IMR-90 (cell line): Measurements from ENCODE around the gene PANX1. TPM values are rescaled to one million over a fixed set of nuclear protein-coding genes. Genes with fewer than 3 reads are reported as not detected.
A peak's percentile ranks its signal among the peaks of the same experiment; 100 is the strongest.

Experiments used
- ATAC-seq: fragments of 200-7000 bp; cut with Tn5 transposase; 2 replicates; pipeline ENCODE4 v1.9.1; 2020; ENCODE audit warnings: low read depth, mild to moderate bottlenecking, moderate library complexity
- BruUV-seq: library from RNA; stranded (reverse); fragments of 400-500 nt; replicated peaks from 2 replicates; lab custom pipeline; 2021; lab: Mats Ljungman, UMichigan
- CTCF ChIA-PET: fragments of 300-600 bp; formaldehyde crosslinking; extraction: SDS; loops from one replicate; lab custom pipeline; 2021; ENCODE audit warnings: antibody characterized with exemption; lab: Yijun Ruan, JAX
- POLR2A ChIA-PET: fragments of 300-600 bp; sonication (Branson Sonifier 250); formaldehyde crosslinking; loops from one replicate; lab custom pipeline; 2022; ENCODE audit warnings: antibody characterized with exemption; ENCODE audit not compliant: unreplicated experiment; lab: Charles Lee
- DNase-seq: peaks from one replicate; pipeline ENCODE4 v3.0.0; 2013
- H2AFZ ChIP-seq: replicated peaks from 2 replicates; pipeline ENCODE3; 2013; ENCODE audit warnings: low read length, mild to moderate bottlenecking; ENCODE audit not compliant: poor library complexity
- H2AK5ac ChIP-seq: 2 replicates; pipeline ENCODE4 v1.6.1; 2013; ENCODE audit warnings: low read depth, low read length, inconsistent platforms
- H2AK9ac ChIP-seq: replicated peaks from 2 replicates; pipeline ENCODE3; 2013; ENCODE audit warnings: mild to moderate bottlenecking, low read depth, low read length, moderate library complexity; ENCODE audit not compliant: poor library complexity
- H2BK120ac ChIP-seq: 2 replicates; pipeline ENCODE4 v1.6.1; 2013; ENCODE audit warnings: low read depth, low read length, inconsistent platforms
- H2BK15ac ChIP-seq: 3 replicates; pipeline ENCODE4 v1.6.1; 2013; ENCODE audit warnings: low read depth, low read length, inconsistent platforms
- H2BK20ac ChIP-seq: 2 replicates; pipeline ENCODE4 v1.6.1; 2013; ENCODE audit warnings: low read depth, mild to moderate bottlenecking, inconsistent platforms, low read length, moderate library complexity
- H2BK5ac ChIP-seq: 2 replicates; pipeline ENCODE4 v1.6.1; 2013; ENCODE audit warnings: mild to moderate bottlenecking, low read depth, low read length, inconsistent platforms; ENCODE audit not compliant: poor library complexity, severe bottlenecking
- H3K14ac ChIP-seq: replicated peaks from 2 replicates; pipeline ENCODE4 v1.6.1; 2013; ENCODE audit warnings: low read depth, low read length, inconsistent platforms
- H3K18ac ChIP-seq: 2 replicates; pipeline ENCODE4 v1.6.1; 2013; ENCODE audit warnings: low read depth, low read length, control low read depth
- H3K23ac ChIP-seq: 2 replicates; pipeline ENCODE4 v1.6.1; 2013; ENCODE audit warnings: low read depth, low read length, inconsistent platforms
- H3K27ac ChIP-seq: 2 replicates; pipeline ENCODE4 v1.5.1; 2013; ENCODE audit warnings: mild to moderate bottlenecking, control low read depth, low read length; ENCODE audit not compliant: insufficient read depth
- H3K27me3 ChIP-seq: 2 replicates; pipeline ENCODE4 v1.6.1; 2013; ENCODE audit warnings: low read length; ENCODE audit not compliant: control insufficient read depth, insufficient read depth
- H3K36me3 ChIP-seq: 2 replicates; pipeline ENCODE4 v1.6.1; 2013; ENCODE audit warnings: low read length, mixed read lengths; ENCODE audit not compliant: control insufficient read depth, insufficient read depth
- H3K4ac ChIP-seq: 2 replicates; pipeline ENCODE4 v1.6.1; 2013; ENCODE audit warnings: low read depth, low read length, inconsistent platforms
- H3K4me1 ChIP-seq: 2 replicates; pipeline ENCODE4 v1.6.1; 2013; ENCODE audit warnings: low read length, mixed read lengths; ENCODE audit not compliant: control insufficient read depth, insufficient read depth
- H3K4me2 ChIP-seq: 2 replicates; pipeline ENCODE4 v1.6.1; 2013; ENCODE audit warnings: low read depth, mild to moderate bottlenecking, control low read depth, low read length, moderate library complexity
- H3K4me3 ChIP-seq: 2 replicates; pipeline ENCODE4 v1.5.1; 2013; ENCODE audit warnings: low read depth, mild to moderate bottlenecking, control low read depth, low read length, moderate library complexity; ENCODE audit not compliant: insufficient read depth
- H3K56ac ChIP-seq: 2 replicates; pipeline ENCODE4 v1.6.1; 2013; ENCODE audit warnings: low read length, inconsistent platforms; ENCODE audit not compliant: insufficient read depth; ENCODE audit errors: extremely low read depth
- H3K79me1 ChIP-seq, 2 experiments: 2 replicates each; pipeline ENCODE4 v1.6.1; 2013; ENCODE audit warnings: low read length in 2 of 2, inconsistent platforms in 1 of 2, low read depth in 1 of 2
- H3K9ac ChIP-seq: 2 replicates; pipeline ENCODE4 v1.6.1; 2013; ENCODE audit warnings: low read depth, low read length, control low read depth
- H3K9me1 ChIP-seq: 2 replicates; pipeline ENCODE4 v1.6.1; 2013; ENCODE audit warnings: low read length, inconsistent platforms; ENCODE audit not compliant: insufficient read depth
- H3K9me3 ChIP-seq: 2 replicates; pipeline ENCODE4 v1.6.1; 2013; ENCODE audit warnings: low read length; ENCODE audit not compliant: control insufficient read depth, insufficient read depth
- H4K20me1 ChIP-seq: 2 replicates; pipeline ENCODE4 v1.6.1; 2013; ENCODE audit warnings: low read length, inconsistent platforms; ENCODE audit not compliant: insufficient read depth
- H4K5ac ChIP-seq: 2 replicates; pipeline ENCODE4 v1.6.1; 2013; ENCODE audit warnings: mild to moderate bottlenecking, low read depth, low read length, control low read depth
- H4K8ac ChIP-seq, 2 experiments: 2 replicates each; pipeline ENCODE4 v1.6.1; 2013; ENCODE audit warnings: low read depth in 2 of 2, low read length in 2 of 2, control low read depth in 1 of 2, inconsistent platforms in 1 of 2
- H4K91ac ChIP-seq: 2 replicates; pipeline ENCODE4 v1.6.1; 2013; ENCODE audit warnings: low read depth, low read length, inconsistent platforms; ENCODE audit not compliant: insufficient read depth
- BHLHE40 ChIP-seq: fragments of 150-350 bp; IDR thresholded peaks from 2 replicates; pipeline ENCODE4 v1.6.1; 2016; ENCODE audit warnings: mild to moderate bottlenecking, low read depth, low read length
- CEBPB ChIP-seq: IDR thresholded peaks from 2 replicates; pipeline ENCODE4 v1.6.1; 2012; ENCODE audit warnings: low read depth, low read length, improper control_type of control experiment
- CHD1 ChIP-seq: IDR thresholded peaks from 2 replicates; pipeline ENCODE4 v1.6.1; 2012; ENCODE audit warnings: low read depth, low read length, improper control_type of control experiment
- FOS ChIP-seq: fragments of 150-350 bp; IDR thresholded peaks from 2 replicates; pipeline ENCODE4 v1.6.1; 2016; ENCODE audit warnings: low read depth, low read length
- MAFK ChIP-seq: IDR thresholded peaks from 2 replicates; pipeline ENCODE4 v1.6.1; 2012; ENCODE audit warnings: low read depth, low read length, improper control_type of control experiment
- MAZ ChIP-seq: IDR thresholded peaks from 2 replicates; pipeline ENCODE4 v1.6.1; 2012; ENCODE audit warnings: low read depth, mild to moderate bottlenecking, low read length, improper control_type of control experiment, moderate library complexity, borderline replicate concordance
- MXI1 ChIP-seq: IDR thresholded peaks from 2 replicates; pipeline ENCODE4 v1.6.1; 2012; ENCODE audit warnings: low read depth, mild to moderate bottlenecking, low read length, moderate library complexity, borderline replicate concordance
- POLR2A ChIP-seq: IDR thresholded peaks from 2 replicates; pipeline ENCODE4 v1.6.1; 2012; ENCODE audit warnings: mild to moderate bottlenecking, low read depth, low read length
- RCOR1 ChIP-seq: IDR thresholded peaks from 2 replicates; pipeline ENCODE4 v1.6.1; 2012; ENCODE audit warnings: mild to moderate bottlenecking, low read length, improper control_type of control experiment; ENCODE audit not compliant: insufficient replicate concordance
- SMC3 ChIP-seq: fragments of 150-350 bp; IDR thresholded peaks from 2 replicates; pipeline ENCODE4 v1.6.1; 2016; ENCODE audit warnings: low read depth, mild to moderate bottlenecking, antibody characterized with exemption, low read length, moderate library complexity
- whole genome bisulfite sequencing, 2 experiments: methylation state at CpG; one replicate each; pipeline versions ENCODE4 v1.1.5 to v1.1.7; 2013; ENCODE audit warnings: missing lambda C conversion rate in 2 of 2; ENCODE audit not compliant: insufficient read length in 1 of 2; ENCODE audit errors: extremely low coverage in 2 of 2; 5-methylcytosine and 5-hydroxymethylcytosine counted together
- dilution Hi-C: fragments of 300-500 bp; cut with HindIII; formaldehyde crosslinking; loops from one replicate; pipeline ENCODE4 v1.14.3; 2018; ENCODE audit warnings: low sequenced_read_pairs; ENCODE audit not compliant: unreplicated experiment
- in situ Hi-C: fragments of 300-500 bp; cut with MboI; formaldehyde crosslinking; loops from 3 replicates; pipeline ENCODE4 v1.14.3; 2019; ENCODE audit warnings: low sequenced_read_pairs, inconsistent platforms, mixed read lengths
- intact Hi-C: fragments of 100-400 bp; cut with micrococcal nuclease; formaldehyde crosslinking; loops from 2 replicates; pipeline ENCODE4 v1.10.0; 2022
- polyA plus RNA-seq, 3 experiments: library from polyadenylated mRNA; depleted of rRNA; stranded (reverse); fragments of >200 nt; gene quantifications; 2 replicates each; pipeline ENCODE4 v1.2.3, GENCODE V29; 2012; ENCODE audit warnings: low replicate concordance in 1 of 3
- total RNA-seq: library from RNA; depleted of rRNA; stranded (reverse); fragments of >200 nt; gene quantifications from 2 replicates; pipeline ENCODE4 v1.2.3, GENCODE V29; 2012
- TF ChIP-seq, protein P1 (sequence below): fragments of 150-350 bp; IDR thresholded peaks from 2 replicates; pipeline ENCODE4 v1.6.1; 2017; ENCODE audit warnings: mild to moderate bottlenecking, antibody characterized with exemption, low read length, low read depth
- TF ChIP-seq, protein P2 (sequence below): conservative IDR thresholded peaks from 2 replicates; pipeline ENCODE4 v1.5.1; 2012; ENCODE audit warnings: mild to moderate bottlenecking, low read depth, low read length, improper control_type of control experiment
- TF ChIP-seq, protein P3 (sequence below): fragments of 150-350 bp; IDR thresholded peaks from 2 replicates; pipeline ENCODE4 v1.6.1; 2016; ENCODE audit warnings: low read depth, mild to moderate bottlenecking, low read length, moderate library complexity, borderline replicate concordance

PANX1 gene
- total and polyA plus RNA-seq, 2 of the 4 experiments (the other 2 are of a cell fraction): 29.8 to 70.8 TPM

DNA sequence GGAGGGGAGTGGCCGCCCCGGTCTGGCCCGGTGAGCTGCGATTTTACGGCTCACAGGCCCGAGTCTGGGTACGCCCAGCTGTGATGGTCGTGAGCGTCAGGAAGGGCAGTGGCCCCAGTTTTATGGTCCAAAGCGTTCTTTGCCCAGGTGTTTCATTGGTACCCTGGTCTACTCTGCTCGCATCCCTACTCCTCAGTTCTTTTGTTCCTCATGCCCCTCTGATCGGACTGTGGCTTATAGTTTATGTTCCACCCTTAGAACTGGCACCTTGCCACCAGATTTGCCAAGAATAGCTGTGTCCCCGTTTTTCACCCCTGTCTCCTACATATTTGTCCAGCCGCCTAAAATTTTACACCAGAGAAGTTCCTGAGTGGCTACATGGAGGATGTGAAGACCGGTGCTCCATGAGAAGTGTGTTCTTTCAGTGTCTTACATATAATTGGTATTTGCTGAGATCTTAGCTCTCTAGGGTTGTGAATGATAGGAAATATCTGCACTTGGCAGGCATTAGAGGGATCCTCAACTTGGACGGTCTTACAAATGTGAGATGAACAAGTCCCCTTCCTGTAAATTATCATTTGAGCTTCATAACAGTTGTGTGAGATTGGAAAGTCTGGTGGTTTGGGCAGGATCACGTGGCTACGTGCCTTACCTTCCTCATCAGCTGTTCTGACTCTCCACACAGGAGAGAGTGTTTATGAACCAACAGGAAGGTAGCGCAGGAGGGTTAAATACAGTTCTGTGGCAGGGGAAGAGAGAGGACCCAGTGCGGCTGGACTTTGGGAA lies 1.1 kb downstream of the PANX1 start:
- Histone ChIP-seq H4K5ac (peak overlapping the region; percentile 72), H3K56ac (peak overlapping the region; percentile 92), H3K4ac (peak overlapping the region; percentile 97), H3K14ac (peak overlapping the region; percentile 94), H4K8ac (peak overlapping the region; percentile 78 to 84), H3K23ac (peak overlapping the region; percentile 99), H3K9ac (peak overlapping the region; percentile 84), H2BK120ac (peak overlapping the region; percentile 68), H2AK5ac (peak overlapping the region; percentile 92), H3K27me3 (no peaks in the 10 kb centered on the region), H3K79me1 (peaks cover 20 to 71% of the 10 kb centered on the region in 2 experiments), H3K4me3 (peak overlapping the region; percentile 88), H2BK15ac (peak overlapping the region; percentile 22; the same call in 2 of the 3 replicates), H3K9me1 (peaks cover 31% of the 10 kb centered on the region), H3K4me1 (peaks cover 25% of the 10 kb centered on the region), H3K9me3 (no peaks in the 10 kb centered on the region), H2BK20ac (peak overlapping the region; percentile 84), H4K20me1 (peaks cover 25% of the 10 kb centered on the region), H3K27ac (peak overlapping the region; percentile 90), H3K4me2 (peak overlapping the region; percentile 85), H2AFZ (peak overlapping the region; percentile 95), H2BK5ac (peak overlapping the region; percentile 92), H3K36me3 (no peaks in the 10 kb centered on the region), H4K91ac (peak overlapping the region; percentile 95), H2AK9ac (peak overlapping the region; percentile 92), H3K18ac (peak overlapping the region; percentile 74)
- intact Hi-C loops (loop anchor here (1.0 to 5.0 kb wide), 4 partner anchors 41 to 363 kb away; partner anchors contain the start of genes ANKRD49 and MRE11), in situ Hi-C loops (loop anchor here (10.0 to 25.0 kb wide), 4 partner anchors 395 to 1117 kb away; partner anchors contain the start of gene AMOTL1), dilution Hi-C loops (no loop called here)
- 2% methylated on average over 8 of the region's 20 CpGs; no CpG with 5 or more reads in 1 of the 2 experiments for WGBS, 2 experiments
- POLR2A ChIA-PET: interaction anchor here (0.5 kb wide), 1 partner anchor 111 kb away, joined by 9 read pairs; no protein-coding TSS in a partner anchor
- CTCF ChIA-PET: interaction anchor here (0.6 to 1.1 kb wide), 3 partner anchors 16 to 140 kb away, joined by 3 to 4 read pairs (median 4); no protein-coding TSS in a partner anchor
- BruUV-seq: no TSS peak
- DNase-seq (peak; percentile 39), ATAC-seq (no peak)
- TF ChIP-seq, protein P1, sequence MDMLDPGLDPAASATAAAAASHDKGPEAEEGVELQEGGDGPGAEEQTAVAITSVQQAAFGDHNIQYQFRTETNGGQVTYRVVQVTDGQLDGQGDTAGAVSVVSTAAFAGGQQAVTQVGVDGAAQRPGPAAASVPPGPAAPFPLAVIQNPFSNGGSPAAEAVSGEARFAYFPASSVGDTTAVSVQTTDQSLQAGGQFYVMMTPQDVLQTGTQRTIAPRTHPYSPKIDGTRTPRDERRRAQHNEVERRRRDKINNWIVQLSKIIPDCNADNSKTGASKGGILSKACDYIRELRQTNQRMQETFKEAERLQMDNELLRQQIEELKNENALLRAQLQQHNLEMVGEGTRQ: peak; percentile 81
- no peak for TF ChIP-seq CEBPB
- TF ChIP-seq CHD1: no peak
- no peak for TF ChIP-seq RCOR1
- 0 out of 2 replicates have a peak, but pooled peaks have one; percentile 3 for TF ChIP-seq BHLHE40
- TF ChIP-seq, protein P2, sequence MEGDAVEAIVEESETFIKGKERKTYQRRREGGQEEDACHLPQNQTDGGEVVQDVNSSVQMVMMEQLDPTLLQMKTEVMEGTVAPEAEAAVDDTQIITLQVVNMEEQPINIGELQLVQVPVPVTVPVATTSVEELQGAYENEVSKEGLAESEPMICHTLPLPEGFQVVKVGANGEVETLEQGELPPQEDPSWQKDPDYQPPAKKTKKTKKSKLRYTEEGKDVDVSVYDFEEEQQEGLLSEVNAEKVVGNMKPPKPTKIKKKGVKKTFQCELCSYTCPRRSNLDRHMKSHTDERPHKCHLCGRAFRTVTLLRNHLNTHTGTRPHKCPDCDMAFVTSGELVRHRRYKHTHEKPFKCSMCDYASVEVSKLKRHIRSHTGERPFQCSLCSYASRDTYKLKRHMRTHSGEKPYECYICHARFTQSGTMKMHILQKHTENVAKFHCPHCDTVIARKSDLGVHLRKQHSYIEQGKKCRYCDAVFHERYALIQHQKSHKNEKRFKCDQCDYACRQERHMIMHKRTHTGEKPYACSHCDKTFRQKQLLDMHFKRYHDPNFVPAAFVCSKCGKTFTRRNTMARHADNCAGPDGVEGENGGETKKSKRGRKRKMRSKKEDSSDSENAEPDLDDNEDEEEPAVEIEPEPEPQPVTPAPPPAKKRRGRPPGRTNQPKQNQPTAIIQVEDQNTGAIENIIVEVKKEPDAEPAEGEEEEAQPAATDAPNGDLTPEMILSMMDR: no peak
- TF ChIP-seq SMC3: no peak
- TF ChIP-seq FOS: no peak
- peak; percentile 44 for TF ChIP-seq POLR2A
- TF ChIP-seq, protein P3, sequence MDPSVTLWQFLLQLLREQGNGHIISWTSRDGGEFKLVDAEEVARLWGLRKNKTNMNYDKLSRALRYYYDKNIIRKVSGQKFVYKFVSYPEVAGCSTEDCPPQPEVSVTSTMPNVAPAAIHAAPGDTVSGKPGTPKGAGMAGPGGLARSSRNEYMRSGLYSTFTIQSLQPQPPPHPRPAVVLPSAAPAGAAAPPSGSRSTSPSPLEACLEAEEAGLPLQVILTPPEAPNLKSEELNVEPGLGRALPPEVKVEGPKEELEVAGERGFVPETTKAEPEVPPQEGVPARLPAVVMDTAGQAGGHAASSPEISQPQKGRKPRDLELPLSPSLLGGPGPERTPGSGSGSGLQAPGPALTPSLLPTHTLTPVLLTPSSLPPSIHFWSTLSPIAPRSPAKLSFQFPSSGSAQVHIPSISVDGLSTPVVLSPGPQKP: no peak
- no peak for TF ChIP-seq MAFK
- TF ChIP-seq MXI1: peak; percentile 33; the same call in 1 of the 2 replicates
- no peak; the same call in 1 of the 2 replicates for TF ChIP-seq MAZ
